Stimulated activated CD8-positive, alpha-beta memory T cell treated with anti-CD3 and anti-CD28 coated beads, Interleukin-15, amount 100 ng/mL, for 24 hours (primary cell): ENCODE data around the gene TCF23.
"Not testable (repeated sequence)": the region's sequence is repeated elsewhere in the genome, so short reads cannot be mapped to it uniquely, and the experiment has no call there.

Experiments
- DNase-seq: peaks from one replicate; pipeline ENCODE4 v3.0.0-alpha.2; 2020; ENCODE audit warnings: low read depth

TCF23 gene

GRCh38 chr2:27148801-27149439 lies at the start of gene TCF23:
TSS of gene TCF23 (plus strand) at chr2:27149004. CDS start at chr2:27149134, 130 bp downstream.
- DNase-seq: no peak

GRCh38 chr2:27099334-27099955 lies 49.4 kb upstream of the TCF23 start:
- DNase-seq: no peak

GRCh38 chr2:27100036-27100435 lies 48.8 kb upstream of the TCF23 start:
- DNase-seq: no peak

GRCh38 chr2:27102329-27102728 lies 46.5 kb upstream of the TCF23 start:
- DNase-seq: no peak

- no peak for DNase-seq
These were observed 42.8 kb upstream of the TCF23 start for GRCh38 chr2:27105981-27106380.

- no peak for DNase-seq
These were observed 40.6 kb upstream of the TCF23 start for GRCh38 chr2:27108221-27108620.

GRCh38 chr2:27109083-27109482 lies 39.7 kb upstream of the TCF23 start:
- DNase-seq: no peak

- DNase-seq: not testable (repeated sequence)
These were observed 38.0 kb upstream of the TCF23 start for GRCh38 chr2:27110603-27111352.

GRCh38 chr2:27111392-27112078 lies 37.3 kb upstream of the TCF23 start:
- not testable (repeated sequence) for DNase-seq

- no peak for DNase-seq
These were observed 33.3 kb upstream of the TCF23 start for GRCh38 chr2:27115519-27115918.

- DNase-seq: no peak
These were observed 30.7 kb upstream of the TCF23 start for GRCh38 chr2:27117995-27118524.

GRCh38 chr2:27118525-27119329 lies 30.1 kb upstream of the TCF23 start, which contains the start of gene CGREF1:
TSS of gene CGREF1 (minus strand) at chr2:27119128. CDS start at chr2:27104366, 14,762 bp downstream.
- DNase-seq: no peak

GRCh38 chr2:27119330-27119670 lies 29.5 kb upstream of the TCF23 start:
- DNase-seq: not testable (repeated sequence)

GRCh38 chr2:27121906-27122305 lies 26.9 kb upstream of the TCF23 start:
- no peak for DNase-seq

GRCh38 chr2:27122791-27123190 lies 26.0 kb upstream of the TCF23 start:
- no peak for DNase-seq

- peak; percentile 37 for DNase-seq
These were observed 25.3 kb upstream of the TCF23 start, which contains the start of gene ABHD1 for GRCh38 chr2:27123302-27124150. TSS of gene ABHD1 (plus strand) at chr2:27123815. CDS start at chr2:27123949, 134 bp downstream.

GRCh38 chr2:27125104-27125503 lies 23.7 kb upstream of the TCF23 start:
- no peak for DNase-seq

- DNase-seq: no peak
These were observed 22.5 kb upstream of the TCF23 start for GRCh38 chr2:27126252-27126710.

- DNase-seq: no peak
These were observed 20.7 kb upstream of the TCF23 start for GRCh38 chr2:27127883-27128667.
